ENCODE data around the gene TFB1M. TPM values are rescaled to one million over a fixed set of nuclear protein-coding genes. Genes with fewer than 3 reads are reported as not detected.

TFB1M gene
- total RNA-seq, 1 donor from 2014 or later = 7.6 TPM

- no peak for TF ChIP-seq POLR2AphosphoS5 (IDR thresholded peaks at IDR 0.05; ENCODE audit: insufficient read depth in 1 of 2, low read depth in 1 of 2)
- TF ChIP-seq POLR2A (IDR thresholded peaks at IDR 0.05) = no peak
- no peak for TF ChIP-seq CTCF (IDR thresholded peaks at IDR 0.05)
- no peak for DNase-seq (ENCODE audit: extremely low spot score in 2 of 2)
- peaks cover 8% of the 10 kb centered on the region for H3K4me1 ChIP-seq
- no peaks in the 10 kb centered on the region for H3K9me3 ChIP-seq
- no peak overlapping the region for H3K4me3 ChIP-seq
- intact Hi-C loops (cut with DNase I) = loop anchor here (5.0 kb wide), 1 partner anchor 70 kb away; no protein-coding TSS in a partner anchor
- H3K27me3 ChIP-seq = no peaks in the 10 kb centered on the region
- no peak overlapping the region for H3K27ac ChIP-seq
- no peaks in the 10 kb centered on the region for H3K36me3 ChIP-seq
Observed at GRCh38 chr6:155246825-155247224, 67.5 kb downstream of the TFB1M start.

GRCh38 chr6:155245831-155246230 is 68.5 kb downstream of the TFB1M start:
- TF ChIP-seq POLR2AphosphoS5 (IDR thresholded peaks at IDR 0.05; ENCODE audit: insufficient read depth in 1 of 2, low read depth in 1 of 2) = no peak
- no peak for TF ChIP-seq POLR2A (IDR thresholded peaks at IDR 0.05)
- no peak for TF ChIP-seq CTCF (IDR thresholded peaks at IDR 0.05)
- Histone ChIP-seq H3K27me3 (no peaks in the 10 kb centered on the region), H3K27ac (no peak overlapping the region), H3K36me3 (no peaks in the 10 kb centered on the region), H3K4me3 (no peak overlapping the region), H3K9me3 (no peaks in the 10 kb centered on the region), H3K4me1 (peaks cover 8% of the 10 kb centered on the region)
- no peak for DNase-seq (ENCODE audit: extremely low spot score in 2 of 2)
- intact Hi-C loops (cut with DNase I) = loop anchor here (5.0 kb wide), 1 partner anchor 69 kb away; no protein-coding TSS in a partner anchor

DNA sequence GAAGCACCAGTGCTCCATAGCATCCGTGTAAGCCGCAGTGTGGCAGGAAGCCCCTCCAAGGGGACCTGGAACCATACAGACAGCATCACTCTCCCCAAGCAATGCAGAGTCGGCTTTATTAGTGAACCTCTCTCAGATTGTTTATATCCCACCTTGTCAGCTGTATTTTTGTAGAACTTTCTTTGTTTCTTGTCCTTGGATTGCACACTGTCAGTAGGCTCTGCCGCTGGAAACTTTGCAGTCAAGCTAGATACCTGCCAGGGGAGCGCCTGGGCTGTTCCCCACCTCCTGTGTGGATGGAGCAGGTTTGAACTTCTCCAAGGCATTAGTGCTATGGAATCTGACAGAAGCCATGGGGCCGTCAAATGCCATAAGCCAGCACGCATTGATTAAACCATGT is 69.1 kb downstream of the TFB1M start:
- H3K27me3 ChIP-seq = no peaks in the 10 kb centered on the region
- H3K4me3 ChIP-seq = no peak overlapping the region
- H3K9me3 ChIP-seq = no peaks in the 10 kb centered on the region
- H3K4me1 ChIP-seq = peaks cover 8% of the 10 kb centered on the region
- no peak overlapping the region for H3K27ac ChIP-seq
- TF ChIP-seq POLR2AphosphoS5 (IDR thresholded peaks at IDR 0.05; ENCODE audit: insufficient read depth in 1 of 2, low read depth in 1 of 2) (no peak), POLR2A (IDR thresholded peaks at IDR 0.05) (no peak), CTCF (IDR thresholded peaks at IDR 0.05) (no peak)
- no peak for DNase-seq (ENCODE audit: extremely low spot score in 2 of 2)
- no peaks in the 10 kb centered on the region for H3K36me3 ChIP-seq
- intact Hi-C loops (cut with DNase I) = loop anchor here (5.0 kb wide), 1 partner anchor 68 kb away; no protein-coding TSS in a partner anchor

- H3K27me3 ChIP-seq = no peaks in the 10 kb centered on the region
- H3K4me3 ChIP-seq = no peak overlapping the region
- no peak overlapping the region for H3K27ac ChIP-seq
- TF ChIP-seq CTCF (IDR thresholded peaks at IDR 0.05) = no peak
- TF ChIP-seq POLR2AphosphoS5 (IDR thresholded peaks at IDR 0.05; ENCODE audit: insufficient read depth in 1 of 2, low read depth in 1 of 2) = no peak
- TF ChIP-seq POLR2A (IDR thresholded peaks at IDR 0.05) = no peak
- peaks cover 8% of the 10 kb centered on the region for H3K4me1 ChIP-seq
- intact Hi-C loops (cut with DNase I) = no loop called here
- H3K9me3 ChIP-seq = no peaks in the 10 kb centered on the region
- DNase-seq (ENCODE audit: extremely low spot score in 2 of 2) = no peak
- no peaks in the 10 kb centered on the region for H3K36me3 ChIP-seq
Observed at GRCh38 chr6:155244434-155244833, 69.8 kb downstream of the TFB1M start.

DNA sequence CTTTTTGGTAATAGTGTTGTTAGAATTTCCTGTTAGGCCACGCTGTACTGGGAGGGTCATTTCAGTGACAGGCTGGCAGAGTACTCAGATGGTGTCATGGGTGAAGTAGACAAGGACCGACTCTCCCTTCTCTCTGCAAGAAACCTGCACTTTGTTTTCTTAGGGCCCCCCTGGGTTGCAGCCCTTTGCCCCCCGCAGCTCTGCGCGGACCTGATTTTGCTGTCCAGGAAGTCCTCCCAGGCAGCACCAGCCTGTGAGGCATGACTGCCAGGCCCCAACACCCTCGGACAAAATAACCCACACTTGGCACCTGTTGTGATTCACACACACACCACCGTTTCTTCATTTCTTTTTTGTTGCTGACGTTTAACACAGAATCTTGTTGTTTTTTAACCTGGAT is 72.3 kb downstream of the TFB1M start:
- no peaks in the 10 kb centered on the region for H3K4me1 ChIP-seq

More for the DNA sequence above, 72.3 kb downstream of the TFB1M start:
- no peak overlapping the region for H3K4me3 ChIP-seq
- H3K36me3 ChIP-seq = no peaks in the 10 kb centered on the region
- intact Hi-C loops (cut with DNase I) = no loop called here
- no peak for DNase-seq (ENCODE audit: extremely low spot score in 2 of 2)
- no peaks in the 10 kb centered on the region for H3K27me3 ChIP-seq
- TF ChIP-seq POLR2AphosphoS5 (IDR thresholded peaks at IDR 0.05; ENCODE audit: insufficient read depth in 1 of 2, low read depth in 1 of 2) (no peak), CTCF (IDR thresholded peaks at IDR 0.05) (no peak), POLR2A (IDR thresholded peaks at IDR 0.05) (no peak)
- H3K9me3 ChIP-seq = no peaks in the 10 kb centered on the region
- no peak overlapping the region for H3K27ac ChIP-seq

Data from vagina (tissue), 2 donors.